DMS79 treated with DMSO at 0.1 percent for 48 hours (cell line): ENCODE measurements around the gene SHMT2.
A peak's percentile ranks its signal among the peaks of the same experiment; 100 is the strongest.

Experiments used
- DNase-seq: peaks from one replicate; lab custom pipeline; 2025; lab: John Stamatoyannopoulos, UW

Gene SHMT2

DNA sequence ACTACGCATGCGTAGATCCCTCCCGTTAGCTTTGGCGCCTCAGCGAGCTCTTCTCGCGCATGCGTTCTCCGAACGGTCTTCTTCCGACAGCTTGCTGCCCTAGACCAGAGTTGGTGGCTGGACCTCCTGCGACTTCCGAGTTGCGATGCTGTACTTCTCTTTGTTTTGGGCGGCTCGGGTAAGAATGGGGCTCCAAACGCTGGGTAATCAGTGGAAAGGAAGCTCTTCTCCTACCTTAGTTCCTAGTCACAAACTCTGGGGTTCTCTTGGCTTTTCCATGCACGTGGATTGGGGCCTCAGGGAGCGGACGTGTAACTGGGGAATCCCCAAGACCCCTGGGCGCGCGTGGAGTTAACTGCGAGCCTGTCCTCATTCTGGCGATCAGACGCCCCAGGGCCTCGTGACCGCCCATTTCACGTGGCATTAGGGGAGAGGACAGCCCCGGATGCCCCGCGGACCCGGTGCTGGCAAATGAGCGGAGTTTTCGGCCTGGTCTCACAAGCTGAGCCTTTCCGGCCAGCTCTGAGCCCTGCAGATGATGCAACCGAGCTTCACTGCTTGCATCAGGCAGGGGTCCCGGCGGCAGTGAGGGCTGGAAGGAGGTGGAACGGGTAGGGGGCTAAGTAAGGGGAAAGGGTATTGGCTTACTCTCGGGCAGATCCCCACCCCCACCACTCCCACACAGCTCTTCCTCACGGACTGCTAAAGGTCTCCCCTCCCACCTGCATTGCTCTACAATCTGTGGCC, at the start of gene SHMT2:
SHMT2 (plus strand) TSS at position 78 of the 747 bp plus-strand sequence; CDS start at position 146, 68 bp downstream.
- DNase-seq: peak; percentile 84

- DNase-seq: no peak
Observed at GRCh38 chr12:57180321-57180989, 49.1 kb upstream of the SHMT2 start.

DNA sequence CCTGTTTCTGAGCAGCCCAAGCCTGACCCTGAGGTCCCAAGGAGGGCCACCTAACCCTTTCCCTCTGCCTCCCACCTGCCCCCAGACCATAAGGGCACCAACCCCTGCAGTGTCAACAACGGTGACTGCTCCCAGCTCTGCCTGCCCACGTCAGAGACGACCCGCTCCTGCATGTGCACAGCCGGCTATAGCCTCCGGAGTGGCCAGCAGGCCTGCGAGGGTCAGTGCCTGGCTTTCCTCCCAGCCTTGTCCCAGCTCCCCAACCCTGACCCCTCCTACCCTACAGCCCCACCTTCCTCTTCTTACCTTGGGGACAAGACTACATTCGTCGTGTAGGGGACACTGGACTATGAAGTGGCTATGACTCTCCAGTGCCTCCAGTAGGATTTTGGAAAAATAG, 48.4 kb upstream of the SHMT2 start:
- DNase-seq: no peak

- DNase-seq: no peak
Observed at GRCh38 chr12:57181561-57182155, 47.9 kb upstream of the SHMT2 start.

- peak; percentile 51 for DNase-seq
Observed at GRCh38 chr12:57182918-57183575, 46.5 kb upstream of the SHMT2 start.

- no peak for DNase-seq
Observed at GRCh38 chr12:57183939-57184725, 45.4 kb upstream of the SHMT2 start.

- no peak for DNase-seq
Observed at GRCh38 chr12:57185403-57185802, 44.1 kb upstream of the SHMT2 start.

DNA sequence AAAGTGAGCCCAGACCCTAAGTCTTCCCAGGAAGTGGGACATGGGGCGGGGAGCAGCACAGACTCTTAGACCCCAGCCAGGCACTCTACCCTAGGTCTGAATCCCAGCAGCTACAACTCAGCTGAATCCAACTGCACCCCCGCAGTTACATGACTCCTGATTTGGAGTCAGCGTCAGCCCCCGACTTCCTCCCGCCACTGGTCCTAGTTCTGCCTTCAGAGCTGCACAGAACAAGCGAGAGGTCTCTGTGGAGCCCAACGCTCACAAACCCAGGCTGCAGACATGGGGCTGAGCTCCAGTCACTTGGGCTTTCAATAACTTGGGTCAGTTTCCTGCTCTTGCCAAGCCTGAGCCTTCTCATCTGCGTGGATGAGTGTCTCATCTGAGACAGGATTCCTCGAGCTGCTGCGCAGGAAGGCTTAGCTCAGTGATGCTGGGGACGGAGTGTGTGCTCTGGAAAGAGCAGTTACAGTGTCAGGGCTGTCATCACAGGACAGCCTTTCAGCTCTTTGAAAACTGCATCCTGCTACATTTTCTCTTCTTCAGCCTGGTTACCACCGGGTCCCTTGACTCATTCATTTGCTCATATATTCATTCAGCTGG, 43.5 kb upstream of the SHMT2 start:
- no peak for DNase-seq

DNA sequence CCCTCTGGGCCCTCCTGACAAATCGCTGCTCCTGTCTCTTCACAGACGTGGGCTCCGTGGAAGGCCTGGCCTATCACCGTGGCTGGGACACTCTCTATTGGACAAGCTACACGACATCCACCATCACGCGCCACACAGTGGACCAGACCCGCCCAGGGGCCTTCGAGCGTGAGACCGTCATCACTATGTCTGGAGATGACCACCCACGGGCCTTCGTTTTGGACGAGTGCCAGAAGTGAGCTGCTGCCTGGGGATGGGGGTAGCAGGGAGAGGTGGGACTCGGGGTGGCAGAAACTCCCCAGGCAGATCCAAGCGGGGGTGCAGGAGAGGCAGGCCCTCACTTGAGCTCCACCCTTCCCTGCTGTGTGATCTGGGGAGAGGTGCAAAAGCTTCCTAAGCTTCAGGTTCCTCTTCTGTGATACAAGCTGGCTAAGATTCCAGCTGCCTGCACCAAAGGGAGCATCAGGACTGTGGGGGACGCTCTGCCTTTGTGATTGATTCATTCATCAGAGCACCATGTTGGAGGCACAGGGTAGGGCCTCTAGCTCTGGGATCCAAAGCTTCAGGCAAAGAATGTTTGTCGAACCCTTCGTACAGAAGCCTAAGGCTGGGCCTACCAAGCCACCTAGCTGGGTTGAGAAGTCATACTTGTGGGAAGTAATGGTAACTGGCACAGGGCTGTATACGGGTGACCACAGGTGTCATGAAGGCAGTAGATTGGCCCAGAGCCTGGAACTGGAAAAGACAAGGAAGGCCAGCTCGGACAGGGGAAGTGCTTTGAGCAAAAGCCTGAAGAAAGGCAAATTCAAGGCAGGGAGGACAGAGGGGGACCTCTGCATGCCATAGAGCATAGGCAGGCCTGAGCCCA, 42.1 kb upstream of the SHMT2 start:
- DNase-seq: no peak

DNA sequence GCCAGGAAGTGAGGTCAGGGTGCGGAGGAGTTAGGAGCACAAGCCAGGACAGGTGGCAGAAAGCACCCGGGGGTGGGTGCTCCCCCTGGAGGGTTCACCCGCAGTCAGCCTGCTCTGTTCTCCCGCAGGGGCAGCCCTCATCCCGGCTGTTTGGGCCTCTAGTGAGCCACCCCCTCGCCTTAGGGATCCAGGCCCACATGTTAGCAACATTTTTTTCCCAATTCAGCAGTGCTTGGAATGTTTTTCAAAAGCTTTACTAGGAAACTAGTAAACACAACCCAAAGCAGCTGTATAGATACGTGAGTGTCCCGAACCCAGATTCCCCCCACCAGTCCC, 41.5 kb upstream of the SHMT2 start:
- no peak for DNase-seq

- DNase-seq: peak; percentile 65
Observed at GRCh38 chr12:57190037-57190436, 39.5 kb upstream of the SHMT2 start.

DNA sequence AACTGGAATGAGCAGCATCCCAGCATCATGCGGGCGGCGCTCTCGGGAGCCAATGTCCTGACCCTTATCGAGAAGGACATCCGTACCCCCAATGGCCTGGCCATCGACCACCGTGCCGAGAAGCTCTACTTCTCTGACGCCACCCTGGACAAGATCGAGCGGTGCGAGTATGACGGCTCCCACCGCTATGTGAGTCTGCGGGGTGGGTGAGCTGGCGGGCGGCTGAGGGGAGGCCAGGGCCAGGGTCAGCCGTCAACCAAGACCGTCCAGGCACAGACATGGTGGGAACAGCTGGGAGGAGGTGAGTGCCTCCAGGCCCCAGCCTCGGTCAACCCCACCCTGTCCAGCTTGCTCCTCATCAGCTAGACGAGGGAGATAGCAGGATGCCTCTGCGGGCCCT, 38.7 kb upstream of the SHMT2 start:
- DNase-seq: no peak

DNA sequence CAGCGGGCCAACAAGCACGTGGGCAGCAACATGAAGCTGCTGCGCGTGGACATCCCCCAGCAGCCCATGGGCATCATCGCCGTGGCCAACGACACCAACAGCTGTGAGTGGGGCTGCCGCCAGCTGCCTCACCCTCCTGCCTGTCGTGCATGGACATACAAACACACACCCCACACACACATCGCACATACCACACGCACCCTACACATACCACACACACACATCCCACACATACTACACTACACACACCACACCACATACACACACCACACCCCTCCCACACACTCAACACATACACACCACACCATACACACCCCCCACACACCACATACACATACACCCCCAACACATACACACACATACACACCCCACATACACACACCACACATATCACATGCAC, 38.1 kb upstream of the SHMT2 start:
- DNase-seq: no peak

- DNase-seq: no peak
Observed at GRCh38 chr12:57192920-57193319, 36.6 kb upstream of the SHMT2 start.

GRCh38 chr12:57193706-57194245, 35.7 kb upstream of the SHMT2 start:
- no peak for DNase-seq

DNA sequence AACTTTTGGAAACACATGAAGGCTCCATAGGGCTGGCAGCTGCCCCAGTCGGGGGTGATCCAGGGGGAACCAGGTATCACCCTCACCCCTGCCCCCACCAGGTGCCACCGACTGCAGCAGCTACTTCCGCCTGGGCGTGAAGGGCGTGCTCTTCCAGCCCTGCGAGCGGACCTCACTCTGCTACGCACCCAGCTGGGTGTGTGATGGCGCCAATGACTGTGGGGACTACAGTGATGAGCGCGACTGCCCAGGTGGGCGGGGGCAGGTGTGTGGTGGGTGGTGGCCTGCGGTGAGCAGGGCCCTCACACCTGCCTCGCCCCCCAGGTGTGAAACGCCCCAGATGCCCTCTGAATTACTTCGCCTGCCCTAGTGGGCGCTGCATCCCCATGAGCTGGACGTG, 35.3 kb upstream of the SHMT2 start:
- DNase-seq: no peak

DNA sequence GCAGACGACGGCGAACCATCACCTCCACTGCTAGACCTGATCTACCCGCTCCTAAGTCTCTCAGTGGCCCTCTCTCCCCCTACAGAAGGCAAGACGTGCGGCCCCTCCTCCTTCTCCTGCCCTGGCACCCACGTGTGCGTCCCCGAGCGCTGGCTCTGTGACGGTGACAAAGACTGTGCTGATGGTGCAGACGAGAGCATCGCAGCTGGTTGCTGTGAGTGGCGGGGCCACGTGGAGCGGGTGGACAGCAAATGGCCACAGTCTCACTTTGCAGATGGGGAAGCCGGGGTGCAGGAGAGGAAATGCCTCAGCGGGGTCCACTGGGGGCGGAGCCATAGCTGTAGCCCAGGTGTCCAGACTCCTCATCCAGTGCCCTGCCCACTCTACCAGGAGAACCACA, 34.3 kb upstream of the SHMT2 start:
- DNase-seq: no peak

- DNase-seq: no peak
Observed at GRCh38 chr12:57195611-57196371, 33.7 kb upstream of the SHMT2 start.

DNA sequence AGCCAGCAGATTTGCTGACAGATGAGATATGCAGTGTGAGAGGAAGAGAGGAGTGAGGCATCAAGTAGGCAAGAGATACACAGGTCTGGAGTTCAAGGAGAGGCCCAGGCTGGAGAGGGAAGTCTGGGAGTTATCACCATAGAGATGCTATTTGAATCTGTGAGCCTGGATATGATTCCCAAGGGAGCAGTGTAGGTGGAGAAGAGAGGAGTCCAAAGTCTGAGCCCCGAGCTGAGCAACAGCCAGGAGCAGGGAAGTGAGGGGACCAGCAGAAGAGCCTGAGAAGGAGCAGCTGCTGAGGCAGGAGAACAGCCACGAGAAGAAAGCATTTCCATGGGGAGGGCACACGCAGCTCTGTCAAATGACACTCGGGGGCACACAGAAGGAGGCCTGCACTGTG, 33.1 kb upstream of the SHMT2 start:
- DNase-seq: no peak

DNA sequence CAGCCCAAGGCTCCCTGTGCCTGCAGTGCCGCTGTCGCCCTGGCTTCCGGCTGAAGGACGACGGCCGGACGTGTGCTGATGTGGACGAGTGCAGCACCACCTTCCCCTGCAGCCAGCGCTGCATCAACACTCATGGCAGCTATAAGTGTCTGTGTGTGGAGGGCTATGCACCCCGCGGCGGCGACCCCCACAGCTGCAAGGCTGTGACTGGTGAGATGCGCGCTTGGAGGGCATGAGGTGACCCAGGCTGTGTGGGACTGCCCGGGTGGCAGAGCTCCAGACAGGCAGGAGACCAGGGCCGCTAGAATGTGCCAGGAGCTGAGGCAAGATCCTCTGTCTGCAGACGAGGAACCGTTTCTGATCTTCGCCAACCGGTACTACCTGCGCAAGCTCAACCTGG, 32.6 kb upstream of the SHMT2 start:
- no peak for DNase-seq
